GM18907 (cell line): ENCODE data around the gene ATF2.

Experiments
- ATAC-seq: cut with Tn5 transposase; IDR thresholded peaks from one replicate; pipeline ENCODE4 v1.9.1; 2021; ENCODE audit warnings: mild to moderate bottlenecking, moderate library complexity; ENCODE audit not compliant: unreplicated experiment

The ATF2 gene

GRCh38 chr2:175167792-175168563 lies at the start of gene ATF2:
Gene ATF2 (minus strand): TSS chr2:175168203. CDS start chr2:175136443, 31,760 bp downstream.
- peak; percentile 96 for ATAC-seq

- no peak for ATAC-seq
Observed at GRCh38 chr2:175207741-175208438, 39.9 kb upstream of the ATF2 start.

- no peak for ATAC-seq
Observed at GRCh38 chr2:175206866-175207265, 38.9 kb upstream of the ATF2 start.

GRCh38 chr2:175205523-175205922 lies 37.5 kb upstream of the ATF2 start:
- ATAC-seq = no peak

GRCh38 chr2:175203621-175204496 lies 35.9 kb upstream of the ATF2 start:
- ATAC-seq = peak; percentile 76

GRCh38 chr2:175195012-175195411 lies 27.0 kb upstream of the ATF2 start:
- no peak for ATAC-seq

- no peak for ATAC-seq
Observed at GRCh38 chr2:175188761-175189160, 20.8 kb upstream of the ATF2 start.

- ATAC-seq = peak; percentile 55
Observed at GRCh38 chr2:175187378-175187777, 19.4 kb upstream of the ATF2 start.

- ATAC-seq = no peak
Observed at GRCh38 chr2:175183674-175184073, 15.7 kb upstream of the ATF2 start.

- no peak for ATAC-seq
Observed at GRCh38 chr2:175181877-175182308, 13.9 kb upstream of the ATF2 start.

- peak; percentile 91 for ATAC-seq
Observed at GRCh38 chr2:175181104-175181876, 13.3 kb upstream of the ATF2 start, which contains the start of gene ATP5MC3. Gene ATP5MC3 (minus strand): TSS chr2:175181710. CDS start chr2:175181393, 317 bp downstream.

GRCh38 chr2:175180701-175181103 lies 12.7 kb upstream of the ATF2 start:
- ATAC-seq = peak; percentile 53

GRCh38 chr2:175176624-175177023 lies 8.6 kb upstream of the ATF2 start:
- ATAC-seq = no peak

GRCh38 chr2:175175896-175176295 lies 7.9 kb upstream of the ATF2 start:
- ATAC-seq = no peak

- no peak for ATAC-seq
Observed at GRCh38 chr2:175175320-175175719, 7.3 kb upstream of the ATF2 start.

GRCh38 chr2:175170659-175171304 lies 2.8 kb upstream of the ATF2 start:
- ATAC-seq = no peak

GRCh38 chr2:175169191-175169590 lies 1.2 kb upstream of the ATF2 start:
- ATAC-seq = no peak

- peak; percentile 35 for ATAC-seq
Observed at GRCh38 chr2:175168564-175168945, 552 bp upstream of the ATF2 start.

- ATAC-seq = peak; percentile 3
Observed at GRCh38 chr2:175167076-175167791, 769 bp downstream of the ATF2 start.
